Measurements from ENCODE around the gene DND1.

The DND1 gene

DNA sequence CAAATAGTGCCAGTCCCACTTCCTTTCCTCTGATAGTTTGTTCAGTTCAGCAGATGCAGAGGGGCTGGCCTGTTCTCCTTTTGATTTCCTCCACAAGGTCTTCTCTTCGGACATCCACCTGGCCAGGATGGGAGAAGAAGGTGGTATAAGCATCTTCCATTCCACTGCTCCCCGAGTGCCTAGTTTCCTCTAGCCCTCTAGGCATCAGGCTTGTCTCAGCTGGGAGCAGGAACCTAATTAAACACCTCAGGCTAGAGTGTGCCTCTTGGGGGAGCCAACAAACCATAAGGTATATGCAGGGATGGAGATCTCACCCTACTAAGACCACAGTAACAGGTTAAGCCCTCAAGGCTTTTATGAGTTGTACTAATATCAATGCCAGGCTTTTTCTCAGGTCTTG, 835 bp upstream of the DND1 start:
- TF ChIP-seq, protein P1, sequence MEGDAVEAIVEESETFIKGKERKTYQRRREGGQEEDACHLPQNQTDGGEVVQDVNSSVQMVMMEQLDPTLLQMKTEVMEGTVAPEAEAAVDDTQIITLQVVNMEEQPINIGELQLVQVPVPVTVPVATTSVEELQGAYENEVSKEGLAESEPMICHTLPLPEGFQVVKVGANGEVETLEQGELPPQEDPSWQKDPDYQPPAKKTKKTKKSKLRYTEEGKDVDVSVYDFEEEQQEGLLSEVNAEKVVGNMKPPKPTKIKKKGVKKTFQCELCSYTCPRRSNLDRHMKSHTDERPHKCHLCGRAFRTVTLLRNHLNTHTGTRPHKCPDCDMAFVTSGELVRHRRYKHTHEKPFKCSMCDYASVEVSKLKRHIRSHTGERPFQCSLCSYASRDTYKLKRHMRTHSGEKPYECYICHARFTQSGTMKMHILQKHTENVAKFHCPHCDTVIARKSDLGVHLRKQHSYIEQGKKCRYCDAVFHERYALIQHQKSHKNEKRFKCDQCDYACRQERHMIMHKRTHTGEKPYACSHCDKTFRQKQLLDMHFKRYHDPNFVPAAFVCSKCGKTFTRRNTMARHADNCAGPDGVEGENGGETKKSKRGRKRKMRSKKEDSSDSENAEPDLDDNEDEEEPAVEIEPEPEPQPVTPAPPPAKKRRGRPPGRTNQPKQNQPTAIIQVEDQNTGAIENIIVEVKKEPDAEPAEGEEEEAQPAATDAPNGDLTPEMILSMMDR (IDR thresholded peaks at IDR 0.05): no peak

DNA sequence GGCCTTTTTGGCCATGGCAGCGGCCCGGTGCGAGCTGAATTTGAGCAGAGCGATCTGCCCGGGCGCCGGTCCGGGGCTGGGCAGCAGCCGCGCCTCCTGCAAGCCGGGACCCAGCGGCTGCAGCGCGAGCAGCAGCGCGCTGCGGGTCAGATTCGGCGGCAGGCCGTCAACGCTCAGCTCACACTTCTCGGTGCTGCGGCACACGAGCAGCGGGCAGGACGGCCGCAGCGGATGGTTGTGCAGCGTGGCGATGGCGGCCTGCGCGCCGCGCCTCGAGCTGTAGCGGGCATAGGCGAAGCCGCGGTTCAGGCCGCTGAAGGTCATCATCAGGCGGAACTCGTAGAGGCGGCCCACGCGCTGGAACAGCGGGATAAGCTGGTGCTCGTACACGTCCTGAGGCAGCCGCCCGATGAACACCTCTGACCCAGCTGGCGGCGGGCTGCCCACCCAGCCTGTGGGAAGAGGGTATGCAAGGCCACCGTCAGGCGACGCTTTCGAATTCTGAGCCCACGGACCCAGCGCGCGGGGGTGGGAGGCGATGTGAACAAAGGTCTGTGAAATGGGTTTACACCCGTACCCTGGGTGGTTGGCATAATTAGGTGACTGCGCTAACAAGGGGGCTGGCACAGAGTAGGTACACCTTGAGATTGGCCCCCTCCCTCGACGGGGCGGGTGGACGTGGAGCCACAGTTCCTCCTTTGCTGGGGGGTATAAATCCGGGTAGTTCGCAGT, 755 bp downstream of the DND1 start:
- TF ChIP-seq, protein P1 (IDR thresholded peaks at IDR 0.05): no peak

DNA sequence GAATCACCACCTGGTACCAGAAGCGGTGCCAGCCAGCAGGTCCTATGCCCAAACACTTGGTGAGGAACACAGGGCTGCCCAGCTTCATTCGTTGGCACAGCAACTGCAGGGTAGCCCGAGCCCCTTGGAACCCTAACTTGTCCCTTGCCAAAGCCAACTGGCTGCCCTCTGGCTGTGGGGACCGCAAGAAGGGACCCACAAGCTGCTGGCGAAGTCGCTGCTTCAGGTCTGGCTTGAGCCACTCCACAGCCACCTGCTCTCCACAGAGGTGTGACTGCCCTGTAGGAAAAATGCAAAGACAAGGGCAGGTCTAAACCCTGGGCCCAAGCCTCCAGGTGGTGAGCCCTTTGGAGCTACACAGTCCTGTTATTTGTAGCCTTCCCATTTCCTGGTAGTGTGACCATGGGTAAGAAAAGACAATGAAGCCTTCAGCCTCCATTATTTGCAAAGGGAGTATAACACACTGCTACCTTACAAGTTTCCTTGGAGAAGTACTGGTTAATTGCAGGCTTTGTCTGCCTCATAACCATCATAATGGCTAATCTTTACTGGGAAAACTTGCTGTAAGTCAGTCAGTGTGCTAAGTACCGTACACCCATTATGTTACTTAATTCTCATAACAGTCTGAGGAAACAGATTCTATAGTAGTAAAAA, 1.8 kb downstream of the DND1 start:
- TF ChIP-seq, protein P1 (IDR thresholded peaks at IDR 0.05): no peak

DNA sequence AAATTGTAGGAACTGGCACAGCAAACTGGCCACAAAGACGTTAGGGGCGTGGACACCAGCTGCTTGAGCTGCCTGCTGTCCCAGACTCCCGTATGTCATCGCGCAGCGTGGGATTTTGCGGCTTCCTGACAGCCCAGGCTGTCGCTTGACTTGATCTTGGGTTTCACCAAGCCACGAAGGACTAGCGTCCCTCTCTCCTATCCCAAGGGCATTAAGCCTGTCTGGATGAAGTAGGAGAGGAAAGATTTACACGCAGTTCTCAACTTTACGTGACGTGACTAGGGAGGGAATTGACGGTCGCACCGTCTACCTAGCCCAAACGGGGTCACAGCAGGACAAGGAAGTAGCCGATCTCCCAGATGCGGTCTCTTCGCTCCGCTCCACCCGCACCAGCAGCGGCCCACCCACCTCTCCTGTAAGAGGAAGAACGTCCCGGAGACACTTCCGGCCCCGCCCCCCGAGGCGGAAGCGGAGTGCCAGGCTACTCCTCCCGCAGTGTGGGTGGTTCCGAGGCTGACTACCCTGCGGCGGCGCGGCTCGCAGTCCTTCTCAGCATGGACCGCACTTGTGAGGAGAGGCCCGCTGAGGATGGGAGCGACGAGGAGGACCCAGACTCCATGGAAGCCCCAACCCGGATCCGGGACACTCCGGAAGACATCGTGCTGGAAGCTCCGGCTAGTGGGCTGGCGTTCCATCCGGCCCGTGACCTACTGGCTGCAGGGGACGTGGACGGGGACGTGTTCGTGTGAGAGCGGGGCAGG, 8.8 kb downstream of the DND1 start, which contains the start of gene WDR55:
Gene WDR55, plus strand, starts transcription at position 546 of the 761 bp plus-strand sequence. Its CDS starts 9 bp downstream, at position 555.
- TF ChIP-seq, protein P1 (IDR thresholded peaks at IDR 0.05): no peak

DNA sequence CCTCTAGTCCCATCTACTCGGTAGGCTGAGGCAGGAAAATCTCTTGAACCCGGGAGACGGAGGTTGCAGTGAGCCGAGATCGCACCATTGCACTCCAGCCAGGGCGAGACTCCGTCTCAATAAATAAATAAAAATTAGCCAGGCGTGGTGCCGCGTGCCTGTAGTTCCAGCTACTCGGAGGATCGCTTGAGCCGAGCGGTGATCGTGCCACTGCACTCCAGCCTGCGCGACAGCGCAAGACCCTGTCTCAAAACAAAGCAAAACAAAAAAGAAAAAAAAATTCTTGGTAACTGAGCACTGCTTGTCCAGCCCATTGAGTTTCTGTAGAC, 9.4 kb downstream of the DND1 start:
- TF ChIP-seq, protein P1 (IDR thresholded peaks at IDR 0.05): no peak

DNA sequence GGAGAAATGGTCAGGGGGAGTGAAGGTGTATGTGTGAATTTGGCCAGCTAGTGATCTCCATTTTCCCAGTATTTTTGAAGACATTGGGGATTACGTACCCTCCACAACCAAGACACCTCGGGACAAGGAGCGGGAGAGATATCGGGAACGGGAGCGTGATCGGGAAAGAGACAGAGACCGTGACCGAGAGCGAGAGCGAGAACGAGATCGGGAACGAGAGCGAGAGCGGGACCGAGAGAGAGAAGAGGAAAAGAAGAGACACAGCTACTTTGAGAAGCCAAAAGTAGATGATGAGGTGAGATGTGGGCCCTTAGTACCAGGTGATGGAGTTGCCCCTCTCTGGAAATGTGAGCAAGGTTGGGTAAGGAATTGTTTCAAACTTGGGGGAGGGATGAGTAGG, 14.5 kb downstream of the DND1 start:
- TF ChIP-seq, protein P1 (IDR thresholded peaks at IDR 0.05): no peak

DNA sequence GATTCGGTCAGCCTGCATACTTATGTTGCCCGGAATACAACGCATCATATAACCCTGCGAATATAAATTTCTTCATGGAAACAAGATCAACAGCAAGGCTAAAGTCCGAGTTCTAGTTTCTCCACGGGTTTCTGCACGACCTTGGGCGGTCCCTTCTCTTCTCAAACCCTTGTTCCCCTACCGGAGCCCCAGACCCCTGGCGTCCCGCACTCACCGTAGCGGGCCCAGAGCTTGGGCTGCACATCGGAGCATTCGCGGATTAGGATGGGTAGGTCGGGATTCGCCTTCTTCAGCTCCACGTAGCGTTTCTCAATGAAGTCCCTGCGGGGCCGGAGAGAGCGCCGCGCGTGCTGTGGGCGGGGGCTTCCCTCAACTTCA, 26.3 kb downstream of the DND1 start:
- TF ChIP-seq, protein P1 (IDR thresholded peaks at IDR 0.05): no peak
